ENCODE measurements around the gene HES3. TPM values are rescaled to one million over a fixed set of nuclear protein-coding genes. Genes with fewer than 3 reads are reported as not detected.

HES3 gene
- total and polyA plus RNA-seq, 10 of the 15 experiments (the other 5 are each of a cell fraction or from before 2014, with no cell fraction given): not detected

- no peak for TF ChIP-seq ZBTB4 (CRISPR knock-in tag; IDR thresholded peaks at IDR 0.05)
Measured at GRCh38 chr1:6285336-6285735, 41.4 kb downstream of the HES3 start (continued).

DNA sequence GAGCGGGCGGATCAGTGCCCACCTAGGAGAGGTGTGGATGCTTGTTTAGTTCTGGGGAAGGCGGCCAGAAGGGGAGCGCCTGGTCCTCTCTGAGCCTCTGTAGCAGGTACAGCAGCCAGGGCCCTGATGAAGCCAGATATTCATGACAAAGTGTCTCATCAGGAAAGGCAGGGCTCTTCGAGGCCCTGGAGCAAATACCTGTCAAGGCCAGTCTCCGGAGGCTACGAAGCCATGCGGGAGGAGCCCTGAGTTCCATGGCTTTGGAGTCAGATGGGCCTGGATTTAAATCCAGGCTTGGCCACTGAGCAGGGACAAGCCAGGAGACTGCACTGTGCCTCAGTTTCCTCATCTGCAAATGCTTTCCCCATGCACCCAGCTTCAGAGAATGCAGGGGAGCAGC, 42.3 kb downstream of the HES3 start:
- BruUV-seq (replicated peaks): no TSS peak
- no peak for DNase-seq (ENCODE audit: low read depth, low spot score)
- WGBS (ENCODE audit: insufficient coverage, insufficient replicate concordance, low lambda C conversion rate, missing lambda C conversion rate): 86% methylated on average over 8 of the region's 8 CpGs
- Histone ChIP-seq H4K20me1 (ENCODE audit: control insufficient read depth, insufficient read depth) (no peaks in the 10 kb centered on the region), H3K36me3 (ENCODE audit: control insufficient read depth in 2 of 2, insufficient read depth in 2 of 2, low read length in 1 of 2) (peaks cover 0 to 8% of the 10 kb centered on the region in 2 experiments; a peak in 2 of 4 replicates), H2AFZ (ENCODE audit: control insufficient read depth, low read depth, low read length) (no peak overlapping the region), H3K4me1 (ENCODE audit: control insufficient read depth, insufficient read depth, low read length) (peaks cover 17% of the 10 kb centered on the region), H3K27me3 (replicated peaks in 1 of 2; ENCODE audit: control insufficient read depth in 2 of 2, insufficient read depth in 2 of 2, low read length in 1 of 2) (no peaks in the 10 kb centered on the region), H3K9me3 (replicated peaks; ENCODE audit: control insufficient read depth, insufficient read depth, low read length) (no peaks in the 10 kb centered on the region), H3K9ac (ENCODE audit: control insufficient read depth, insufficient read depth, low read length) (no peak overlapping the region), H3K79me2 (ENCODE audit: control insufficient read depth, insufficient read depth, low read length) (no peaks in the 10 kb centered on the region), H3K4me2 (ENCODE audit: control insufficient read depth, insufficient read depth) (no peak overlapping the region), H3K27ac (ENCODE audit: control insufficient read depth, insufficient read depth) (no peak overlapping the region), H3K4me3 (no peak overlapping the region)
- ChIA-PET RAD21 (ENCODE audit: unreplicated experiment) (no interaction called here), SMC1A (ENCODE audit: uncharacterized antibody, unreplicated experiment) (interaction anchor here (0.6 kb wide), 1 partner anchor 50 kb away, joined by 3 read pairs; no protein-coding TSS in a partner anchor), POLR2A (no interaction called here), CTCF (interaction anchor here (1.4 kb wide), 1 partner anchor 40 kb away, joined by 4 read pairs; no protein-coding TSS in a partner anchor)
- no peak for FAIRE-seq
- intact Hi-C loops (cut with micrococcal nuclease; ENCODE audit: unreplicated experiment) (no loop called here), in situ Hi-C loops (cut with MboI) (no loop called here)
- no peak for ATAC-seq
- no peak for TF ChIP-seq PML (IDR thresholded peaks at IDR 0.05; ENCODE audit: low read length)
- no peak for TF ChIP-seq CREM (IDR thresholded peaks at IDR 0.05; ENCODE audit: low read depth)
- TF ChIP-seq SPI1 (IDR thresholded peaks at IDR 0.05; ENCODE audit: borderline replicate concordance, insufficient read depth, low read depth, low read length): no peak
- TF ChIP-seq IKZF1 (conservative IDR thresholded peaks at IDR 0.05): no peak
- TF ChIP-seq IRF4 (IDR thresholded peaks at IDR 0.05; ENCODE audit: low read depth, low read length): no peak
- TF ChIP-seq, protein P1, sequence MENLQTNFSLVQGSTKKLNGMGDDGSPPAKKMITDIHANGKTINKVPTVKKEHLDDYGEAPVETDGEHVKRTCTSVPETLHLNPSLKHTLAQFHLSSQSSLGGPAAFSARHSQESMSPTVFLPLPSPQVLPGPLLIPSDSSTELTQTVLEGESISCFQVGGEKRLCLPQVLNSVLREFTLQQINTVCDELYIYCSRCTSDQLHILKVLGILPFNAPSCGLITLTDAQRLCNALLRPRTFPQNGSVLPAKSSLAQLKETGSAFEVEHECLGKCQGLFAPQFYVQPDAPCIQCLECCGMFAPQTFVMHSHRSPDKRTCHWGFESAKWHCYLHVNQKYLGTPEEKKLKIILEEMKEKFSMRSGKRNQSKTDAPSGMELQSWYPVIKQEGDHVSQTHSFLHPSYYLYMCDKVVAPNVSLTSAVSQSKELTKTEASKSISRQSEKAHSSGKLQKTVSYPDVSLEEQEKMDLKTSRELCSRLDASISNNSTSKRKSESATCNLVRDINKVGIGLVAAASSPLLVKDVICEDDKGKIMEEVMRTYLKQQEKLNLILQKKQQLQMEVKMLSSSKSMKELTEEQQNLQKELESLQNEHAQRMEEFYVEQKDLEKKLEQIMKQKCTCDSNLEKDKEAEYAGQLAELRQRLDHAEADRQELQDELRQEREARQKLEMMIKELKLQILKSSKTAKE (IDR thresholded peaks at IDR 0.05; ENCODE audit: low read depth, poor library complexity, severe bottlenecking): no peak

Data from GM12878 (cell line).